Thoracic aorta (tissue), 2 donors: ENCODE data around the gene ASTN2. TPM values are rescaled to one million over a fixed set of nuclear protein-coding genes. Genes with fewer than 3 reads are reported as not detected.

ENCODE experiments used
- ATAC-seq: fragments of 150-250 bp; one replicate; pipeline ENCODE4 v1.8.0; 2017; ENCODE audit warnings: low read depth; ENCODE audit not compliant: insufficient number of reproducible peaks, low FRiP score
- DNase-seq: peaks from one replicate; pipeline ENCODE4 v3.0.0-alpha.2; 2020; ENCODE audit warnings: low spot score
- H3K27ac ChIP-seq, 2 donors: fragments of 200-600 bp; sonication (generic); 1 replicate in 1 of 2; 2 replicates in 1 of 2; pipeline ENCODE4 v1.5.1; 2016; ENCODE audit warnings: mild to moderate bottlenecking in 2 of 2, moderate library complexity in 2 of 2
- H3K27me3 ChIP-seq: fragments of 200-600 bp; sonication (generic); replicated peaks from 2 replicates; pipeline ENCODE4 v1.6.0; 2016; ENCODE audit warnings: mild to moderate bottlenecking; ENCODE audit not compliant: insufficient read depth
- H3K36me3 ChIP-seq: fragments of 200-600 bp; sonication (generic); one replicate; pipeline ENCODE4 v1.5.1; 2016
- H3K4me1 ChIP-seq, 2 donors: fragments of 200-600 bp; sonication (generic); 1 replicate in 1 of 2; 2 replicates in 1 of 2; pipeline versions ENCODE4 v1.5.1 to v1.6.0; 2016; ENCODE audit warnings: low read depth in 2 of 2, mild to moderate bottlenecking in 1 of 2; ENCODE audit not compliant: control insufficient read depth in 1 of 2
- H3K4me3 ChIP-seq: fragments of 200-600 bp; sonication (generic); 2 replicates; pipeline ENCODE4 v1.5.1; 2016; ENCODE audit warnings: mild to moderate bottlenecking
- H3K9me3 ChIP-seq: fragments of 200-600 bp; sonication (generic); 2 replicates; pipeline ENCODE4 v1.5.1; 2016
- CTCF ChIP-seq: fragments of 200-600 bp; sonication (generic); IDR thresholded peaks from one replicate; pipeline ENCODE4 v1.5.1; 2019; ENCODE audit warnings: antibody characterized with exemption
- total RNA-seq, 2 donors: library from RNA; depleted of rRNA; stranded (reverse); fragments of >200 nt; gene quantifications; one replicate each; pipeline versions ENCODE4 v1.1.0 to v1.2.3, GENCODE V29; 2016

The ASTN2 gene
- total RNA-seq, 2 donors from 2014 or later: 6.8 to 7.1 TPM

- no peaks in the 10 kb centered on the region for H3K9me3 ChIP-seq
- no peak overlapping the region for H3K27ac ChIP-seq
- ATAC-seq (no peak), DNase-seq (no peak)
- H3K4me1 ChIP-seq: no peaks in the 10 kb centered on the region
- H3K36me3 ChIP-seq: no peaks in the 10 kb centered on the region
- no peaks in the 10 kb centered on the region for H3K27me3 ChIP-seq
- no peak for TF ChIP-seq CTCF
- no peak overlapping the region for H3K4me3 ChIP-seq
Observed at GRCh38 chr9:116975126-116975525, 439.7 kb downstream of the ASTN2 start.

GRCh38 chr9:116966199-116966598, 448.7 kb downstream of the ASTN2 start:
- H3K4me3 ChIP-seq: no peak overlapping the region
- no peak for DNase-seq

GRCh38 chr9:116964258-116964657, 450.6 kb downstream of the ASTN2 start:
- no peaks in the 10 kb centered on the region for H3K27me3 ChIP-seq

More at GRCh38 chr9:116966199-116966598, 448.7 kb downstream of the ASTN2 start:
- Histone ChIP-seq H3K27ac (no peak overlapping the region), H3K9me3 (no peaks in the 10 kb centered on the region), H3K27me3 (no peaks in the 10 kb centered on the region), H3K36me3 (no peaks in the 10 kb centered on the region), H3K4me1 (no peaks in the 10 kb centered on the region)
- no peak for ATAC-seq
- TF ChIP-seq CTCF: no peak

GRCh38 chr9:116959809-116960208, 455.0 kb downstream of the ASTN2 start:
- Histone ChIP-seq H3K4me3 (peak overlapping the region; percentile 8), H3K36me3 (no peaks in the 10 kb centered on the region), H3K27ac (no peak overlapping the region), H3K27me3 (no peaks in the 10 kb centered on the region), H3K9me3 (no peaks in the 10 kb centered on the region), H3K4me1 (peaks cover 0 to 5% of the 10 kb centered on the region in 2 donors)
- no peak for ATAC-seq
- DNase-seq: no peak
- TF ChIP-seq CTCF: no peak

More at GRCh38 chr9:116964258-116964657, 450.6 kb downstream of the ASTN2 start:
- H3K4me3 ChIP-seq: no peak overlapping the region
- H3K4me1 ChIP-seq: no peaks in the 10 kb centered on the region
- ATAC-seq (no peak), DNase-seq (no peak)
- H3K36me3 ChIP-seq: no peaks in the 10 kb centered on the region
- H3K9me3 ChIP-seq: no peaks in the 10 kb centered on the region
- H3K27ac ChIP-seq: no peak overlapping the region
- no peak for TF ChIP-seq CTCF

- Histone ChIP-seq H3K36me3 (no peaks in the 10 kb centered on the region), H3K27me3 (no peaks in the 10 kb centered on the region), H3K4me3 (no peak overlapping the region), H3K9me3 (no peaks in the 10 kb centered on the region), H3K27ac (no peak overlapping the region), H3K4me1 (peaks cover 0 to 5% of the 10 kb centered on the region in 2 donors)
- DNase-seq (no peak), ATAC-seq (no peak)
- no peak for TF ChIP-seq CTCF
Observed at GRCh38 chr9:116958881-116959280, 456.0 kb downstream of the ASTN2 start.
